ENCODE results near the gene CARHSP1.
A peak's percentile ranks its signal among the peaks of the same experiment; 100 is the strongest.
"Not testable (repeated sequence)": the region's sequence is repeated elsewhere in the genome, so short reads cannot be mapped to it uniquely, and the experiment has no call there.

Gene CARHSP1

DNA sequence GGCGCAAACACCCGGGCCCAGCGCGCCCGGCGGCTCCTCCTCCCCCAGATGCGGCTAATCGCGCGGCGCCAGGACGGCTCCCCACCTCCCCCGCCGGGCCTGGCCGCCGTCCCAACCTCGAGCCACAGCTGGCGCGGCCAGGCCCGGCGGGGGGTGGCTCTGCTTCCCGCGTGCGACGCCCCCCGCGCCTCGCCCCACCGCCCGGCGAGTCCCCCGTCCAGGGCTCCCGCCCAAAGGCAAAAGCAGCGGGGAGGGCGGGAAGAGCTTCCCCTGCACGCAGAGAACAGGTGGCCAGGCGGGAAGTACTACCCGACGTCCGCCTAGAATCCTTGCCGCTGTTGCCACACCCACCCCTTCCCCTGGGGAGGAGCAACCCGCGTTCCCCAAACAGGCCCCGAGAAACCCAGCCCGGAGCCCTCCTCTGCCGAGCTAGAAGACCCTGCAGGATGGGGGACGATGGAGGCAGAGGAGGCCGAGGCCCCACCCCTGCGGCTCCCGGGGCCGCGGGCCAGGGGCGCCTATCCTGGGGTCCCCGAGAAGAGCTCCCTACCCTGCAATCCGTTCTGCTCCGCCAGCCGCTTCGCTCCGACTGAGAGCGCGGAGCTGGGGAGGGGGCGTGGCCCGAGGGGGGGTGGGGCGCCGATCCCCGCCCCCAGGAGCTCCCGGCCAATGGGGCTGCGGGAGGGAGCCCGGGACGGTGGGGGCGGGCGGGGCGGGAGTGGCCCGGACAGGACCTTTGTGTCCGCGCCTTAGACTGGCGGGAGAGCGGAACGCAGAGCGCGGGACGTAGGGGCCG, at the start of gene CARHSP1:
TSS of gene CARHSP1 (minus strand) at position 591 of the 796 bp plus-strand sequence. CDS start 9,678 bp downstream, outside the sequence.
- peak; percentile 89 for DNase-seq (ENCODE audit: low read depth, low spot score)

DNA sequence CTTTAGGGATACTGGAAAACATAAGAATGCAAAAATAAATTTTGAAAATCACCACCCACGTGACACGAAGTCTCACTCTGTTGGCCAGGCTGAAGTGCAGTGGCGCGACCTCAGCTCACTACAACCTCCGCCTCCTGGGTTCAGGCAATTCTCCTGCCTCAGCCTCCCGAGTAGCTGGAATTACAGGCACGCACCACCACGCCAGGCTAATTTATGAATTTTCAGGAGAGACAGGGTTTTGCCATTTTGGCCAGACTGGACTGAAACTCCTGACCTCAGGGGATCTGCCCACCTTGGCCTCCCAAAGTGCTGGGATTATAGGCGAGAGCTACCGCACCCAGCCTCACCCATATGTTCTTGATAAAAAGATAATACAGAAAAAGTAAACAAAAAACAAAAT, 48.5 kb upstream of the CARHSP1 start:
- not testable (repeated sequence) for DNase-seq (ENCODE audit: low read depth, low spot score)

DNA sequence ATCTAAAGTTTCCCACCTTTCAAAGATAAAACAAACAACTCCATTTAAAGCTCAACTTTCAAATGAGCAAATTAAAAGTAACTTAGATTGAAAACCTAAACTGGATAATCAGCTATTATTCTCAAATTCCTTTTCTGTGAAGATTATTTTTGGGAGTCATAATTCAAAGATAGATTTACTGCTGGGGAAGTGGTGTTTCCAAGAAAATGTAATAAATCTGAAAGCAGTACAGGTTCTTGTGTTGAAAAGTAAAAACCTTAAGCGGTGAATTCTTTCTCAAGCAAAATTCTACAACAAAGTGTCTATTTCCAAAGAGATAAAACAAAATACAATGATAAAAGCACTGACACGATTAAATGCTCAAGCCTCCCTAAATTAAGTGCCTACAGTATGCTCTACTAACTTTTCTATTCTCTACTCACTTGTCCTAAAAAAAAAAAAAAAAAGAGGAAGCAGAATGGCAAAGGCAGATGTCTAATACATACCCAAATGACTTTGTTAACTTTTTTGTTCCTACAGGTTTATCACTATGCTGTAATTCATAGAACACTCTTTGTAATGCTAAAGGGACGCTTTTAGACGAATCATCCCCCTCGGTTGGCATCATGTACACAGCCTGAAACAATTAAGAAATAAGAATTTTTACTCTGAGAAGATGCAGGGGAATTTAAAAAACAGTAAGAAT, 47.9 kb upstream of the CARHSP1 start:
- no peak for DNase-seq (ENCODE audit: low read depth, low spot score)

DNA sequence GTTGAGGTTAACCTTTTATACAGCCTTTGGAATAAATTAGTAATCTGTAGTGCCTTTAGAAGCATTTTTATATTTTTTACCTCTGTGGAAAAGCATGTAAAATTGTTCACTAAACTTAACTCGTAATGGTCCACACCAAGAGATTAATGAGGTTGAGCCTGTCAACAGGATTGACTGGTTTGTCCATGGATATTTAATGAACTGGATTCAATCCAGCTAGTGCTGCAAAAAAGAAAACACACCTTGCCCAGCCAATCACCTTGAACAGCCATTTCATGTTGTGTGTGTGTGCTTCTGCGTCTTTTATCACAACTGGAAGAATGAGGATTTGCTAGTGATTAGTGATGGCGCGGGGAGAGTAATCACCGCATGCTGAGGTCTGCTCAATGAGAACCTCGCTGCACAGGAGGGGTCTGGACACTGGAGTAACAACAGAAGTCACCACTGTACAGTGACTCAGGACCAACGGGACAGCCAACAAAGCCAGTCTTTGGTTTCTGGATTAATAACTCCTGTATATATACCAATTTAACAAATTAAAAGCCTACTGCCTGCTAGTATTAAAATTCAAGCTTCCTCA, 47.0 kb upstream of the CARHSP1 start:
- DNase-seq (ENCODE audit: low read depth, low spot score), result no peak

DNA sequence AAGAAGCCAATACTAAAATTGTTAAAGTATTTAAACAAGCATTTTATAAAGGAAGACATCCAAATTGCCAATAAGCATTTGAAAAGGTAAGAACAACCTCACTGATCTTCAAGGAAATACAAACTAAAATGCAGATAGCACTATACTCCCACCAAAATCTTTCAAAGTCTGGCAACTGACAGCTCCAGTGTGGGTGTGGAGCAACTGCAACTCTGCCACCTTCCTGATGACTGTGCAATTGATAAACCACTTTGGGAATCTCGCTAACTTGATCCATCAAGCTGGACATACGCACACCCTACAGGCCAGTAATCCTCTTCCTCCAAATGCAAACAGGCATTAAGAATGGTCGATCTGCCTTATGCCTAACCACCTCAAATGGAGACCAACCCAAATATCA, 45.3 kb upstream of the CARHSP1 start:
- no peak for DNase-seq (ENCODE audit: low read depth, low spot score)

DNA sequence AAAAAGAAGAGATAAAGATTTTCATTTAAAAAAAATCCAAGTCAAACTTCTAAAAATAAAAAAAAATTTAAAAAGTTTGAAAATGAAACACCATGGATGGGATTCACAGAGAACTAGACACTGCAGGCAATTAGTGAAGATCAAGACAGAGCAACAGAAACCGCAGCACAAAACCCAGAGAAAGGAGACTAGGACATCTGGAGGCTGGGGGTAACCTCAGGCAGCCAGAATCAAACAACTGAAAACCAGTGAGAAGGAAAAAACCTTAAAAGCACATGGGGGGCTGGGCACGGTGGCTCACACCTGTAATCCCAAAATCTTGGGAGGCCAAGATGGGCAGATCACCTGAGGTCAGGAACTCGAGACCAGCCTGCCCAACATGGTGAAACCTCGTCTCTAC, 44.0 kb upstream of the CARHSP1 start:
- DNase-seq (ENCODE audit: low read depth, low spot score), result no peak

DNA sequence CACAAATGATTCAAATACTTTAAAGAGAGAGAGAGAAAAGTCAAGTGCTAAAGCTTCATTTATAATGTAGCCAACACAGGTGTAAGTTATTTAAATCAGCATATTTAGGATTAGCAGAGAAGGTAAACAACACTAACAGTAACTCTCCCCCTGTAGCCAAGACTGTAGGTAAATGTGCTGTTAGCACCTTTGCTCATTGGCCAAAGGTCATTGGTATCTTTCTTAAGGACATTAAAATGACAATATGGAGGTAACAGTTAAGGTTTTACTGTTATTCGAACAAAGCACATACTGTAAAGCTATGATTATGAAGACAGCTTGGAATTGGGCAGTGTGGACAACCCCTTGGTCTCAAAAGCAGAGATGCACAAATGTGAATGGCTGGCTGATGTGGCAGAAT, 42.0 kb upstream of the CARHSP1 start:
- no peak for DNase-seq (ENCODE audit: low read depth, low spot score)

DNA sequence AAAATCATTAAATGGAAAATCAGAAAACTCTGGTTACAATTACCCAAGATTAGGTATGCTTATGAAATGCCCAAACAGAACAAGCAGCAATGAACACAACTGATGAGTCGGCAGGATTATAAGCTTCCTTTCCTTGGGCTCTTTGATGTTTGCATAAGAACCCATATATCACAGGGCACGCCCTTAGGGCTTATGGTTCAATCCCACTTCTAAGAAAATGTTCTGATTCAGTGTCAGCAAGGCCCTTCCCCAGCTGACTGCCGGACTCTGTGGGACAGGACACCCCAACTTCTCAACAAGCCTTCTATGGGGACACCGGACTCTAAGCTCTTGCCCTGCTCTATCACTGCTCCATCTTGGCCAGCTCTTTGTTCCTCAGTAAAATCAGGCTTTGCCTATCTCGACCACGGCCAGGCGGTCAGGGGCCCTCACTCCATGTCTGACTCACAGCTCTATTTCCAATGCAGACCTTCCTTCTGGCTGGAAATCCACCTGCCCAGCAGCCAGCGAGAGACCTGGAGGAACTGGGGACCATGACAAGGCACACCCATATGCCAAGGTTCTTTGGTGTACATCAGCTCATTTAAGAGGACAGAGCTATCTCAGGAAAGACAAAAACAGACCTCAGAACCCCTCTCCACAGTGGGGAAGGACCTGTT, 40.1 kb upstream of the CARHSP1 start:
- peak; percentile 36 for DNase-seq (ENCODE audit: low read depth, low spot score)

DNA sequence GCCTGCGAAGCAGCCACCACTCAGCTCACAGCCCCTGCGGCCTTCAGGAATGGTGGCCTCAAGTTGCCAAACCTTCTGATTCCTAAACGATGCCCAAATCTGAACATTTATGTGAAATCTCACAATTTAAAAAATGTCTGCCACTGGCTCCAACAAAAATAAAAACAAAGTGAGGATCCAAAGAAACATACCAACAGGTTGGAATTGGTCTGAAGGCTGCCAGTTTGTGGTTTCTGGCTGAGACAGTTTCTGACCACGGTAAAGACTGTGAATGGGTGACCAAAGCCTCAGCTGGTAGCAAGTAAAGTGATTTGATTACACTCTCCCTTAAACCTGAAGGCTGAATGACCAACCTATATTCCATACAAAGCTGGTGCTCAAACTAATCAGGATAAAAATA, 38.3 kb upstream of the CARHSP1 start:
- no peak for DNase-seq (ENCODE audit: low read depth, low spot score)

DNA sequence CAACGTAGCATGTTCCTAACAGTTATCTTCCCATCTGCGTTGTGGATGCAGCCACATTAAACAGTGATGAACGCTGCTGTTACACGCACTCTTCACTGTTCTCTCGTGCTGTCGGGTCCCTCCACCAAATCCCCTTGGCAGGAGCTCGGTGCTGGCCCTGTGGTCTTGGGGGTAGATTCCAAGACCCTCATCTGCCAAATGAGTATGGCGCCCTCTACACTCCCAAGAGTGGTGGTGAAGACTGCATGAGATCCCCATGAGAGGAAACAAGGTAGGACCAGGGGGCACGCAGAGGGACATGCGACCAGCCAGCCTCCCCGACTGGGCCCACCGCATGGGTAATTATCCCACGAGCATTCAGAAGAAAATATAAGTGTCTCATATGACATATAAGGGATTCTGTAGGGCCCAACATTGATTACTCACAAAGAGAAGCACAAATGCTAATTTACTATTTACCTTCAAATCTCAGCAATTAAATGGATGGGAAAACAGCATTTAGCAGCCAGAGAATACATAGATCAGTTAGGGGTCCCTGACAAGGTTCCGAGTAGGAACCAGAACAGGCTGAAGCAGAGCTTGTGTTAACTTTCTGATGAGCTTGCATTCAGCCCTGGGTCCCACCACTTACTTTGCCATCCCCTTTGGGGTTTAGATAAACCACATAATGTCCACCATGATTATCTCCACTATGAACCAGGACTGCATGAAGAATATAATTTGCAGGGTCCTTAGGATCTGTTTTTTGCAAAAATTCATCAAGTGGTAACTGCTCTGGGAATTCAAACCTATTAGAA, 37.2 kb upstream of the CARHSP1 start:
- DNase-seq (ENCODE audit: low read depth, low spot score), result peak; percentile 30

DNA sequence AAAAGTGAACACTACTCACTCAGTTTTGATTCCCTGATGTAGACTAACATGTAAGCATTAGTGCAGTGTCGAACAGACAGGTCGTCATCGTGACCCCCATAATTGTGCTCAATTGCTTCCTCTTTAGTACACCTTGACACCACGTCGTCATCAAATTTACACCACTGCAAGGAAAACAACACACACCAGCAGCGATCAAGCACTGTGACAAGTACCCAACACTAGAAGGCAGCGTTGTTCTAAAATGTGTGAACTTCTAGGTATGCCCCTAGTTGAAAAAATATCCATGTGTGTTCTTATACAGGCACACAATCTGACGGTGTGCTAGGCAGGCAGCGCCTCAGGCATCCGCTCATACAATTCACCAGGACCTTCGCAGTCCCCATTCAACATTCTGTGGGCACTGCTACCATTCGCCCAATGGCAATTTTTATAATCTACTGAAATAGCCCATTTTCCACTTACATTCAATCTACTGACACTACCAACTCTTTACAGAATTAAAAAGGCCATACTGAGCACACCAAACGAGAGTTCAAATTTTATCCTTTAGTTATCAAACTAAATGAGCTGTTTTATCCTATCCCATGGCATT, 36.5 kb upstream of the CARHSP1 start:
- peak; percentile 36 for DNase-seq (ENCODE audit: low read depth, low spot score)

DNA sequence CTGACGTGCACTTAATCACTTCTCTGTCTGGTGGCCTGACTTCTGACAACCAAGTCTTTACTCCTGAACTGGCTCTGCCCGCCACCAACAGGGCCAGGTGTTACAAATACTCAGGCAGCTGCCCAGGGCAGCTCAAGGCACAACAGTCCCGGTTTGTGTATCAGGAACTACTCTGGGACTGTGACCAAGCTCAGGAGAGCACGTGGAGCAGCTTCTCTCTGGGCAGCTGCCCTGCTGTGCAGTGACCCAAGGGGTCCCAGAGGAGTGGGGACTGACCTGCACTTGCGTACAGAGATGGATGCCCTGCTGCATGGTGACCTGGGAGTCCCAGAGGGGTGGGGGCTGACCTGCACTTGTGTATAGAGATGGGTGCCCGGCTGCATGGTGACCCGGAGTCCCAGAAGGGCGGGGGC, 35.2 kb upstream of the CARHSP1 start:
- DNase-seq (ENCODE audit: low read depth, low spot score), result no peak

DNA sequence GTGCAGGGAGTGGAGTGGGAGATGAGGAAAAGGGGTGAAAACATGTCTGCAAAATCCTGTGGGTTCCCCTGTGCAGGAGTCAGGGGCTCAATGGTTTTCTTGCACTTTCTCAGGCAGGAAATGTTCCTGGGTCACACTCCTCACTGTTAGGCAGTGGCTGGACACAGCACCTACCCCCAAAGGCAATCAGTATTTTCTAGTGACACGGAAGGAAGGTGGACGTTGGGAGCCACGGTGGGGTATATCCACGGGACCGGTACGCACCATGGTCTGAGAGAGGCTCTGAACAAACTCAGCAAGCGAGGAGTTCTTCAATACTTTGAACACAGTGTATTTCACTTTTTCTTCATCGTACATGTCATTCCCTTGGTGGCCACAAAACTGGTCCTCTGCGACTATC, 34.2 kb upstream of the CARHSP1 start:
- no peak for DNase-seq (ENCODE audit: low read depth, low spot score)

DNA sequence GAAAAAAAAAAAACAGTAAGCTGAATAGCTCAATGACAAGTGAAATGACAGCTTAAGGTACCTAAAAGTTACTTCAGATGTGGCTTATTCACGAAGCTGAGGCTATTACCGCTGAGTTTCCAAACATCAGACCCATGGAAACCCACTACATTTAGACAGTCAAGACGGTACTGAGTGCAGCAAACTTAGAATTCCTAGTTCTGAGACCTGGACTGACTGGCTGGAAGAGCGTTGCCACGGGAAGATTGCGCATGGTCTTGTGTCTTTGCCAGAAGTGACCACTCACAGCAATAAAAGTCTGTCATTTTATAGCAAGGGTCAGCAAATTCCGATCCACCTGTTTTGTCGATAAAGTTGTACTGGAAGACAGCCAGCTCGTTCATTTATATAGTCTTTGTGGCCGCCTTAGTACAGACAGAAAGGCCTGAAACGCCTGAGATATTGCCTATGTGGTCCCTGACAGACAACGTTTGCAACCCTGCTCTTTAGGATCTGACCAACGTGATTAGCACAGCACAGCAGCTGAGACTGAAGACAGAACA, 32.6 kb upstream of the CARHSP1 start:
- no peak for DNase-seq (ENCODE audit: low read depth, low spot score)

DNA sequence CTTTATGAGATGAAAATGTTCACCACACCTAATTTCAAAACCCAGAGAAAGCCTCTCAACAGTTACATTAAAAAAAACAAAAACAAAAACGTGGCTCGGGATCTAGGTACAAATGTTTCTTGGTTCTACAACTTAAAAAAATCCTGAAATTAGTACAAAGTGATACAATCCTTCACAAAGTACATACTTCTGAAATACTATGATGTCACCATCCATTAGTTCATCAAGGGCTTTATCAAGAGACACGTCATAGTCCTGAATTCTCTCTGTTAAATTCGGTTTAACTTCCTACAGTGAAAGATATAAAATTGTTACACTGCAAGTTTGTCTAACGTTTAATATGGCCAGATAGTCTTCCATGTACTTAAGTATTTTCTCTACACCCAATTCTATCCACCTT, 31.5 kb upstream of the CARHSP1 start:
- DNase-seq (ENCODE audit: low read depth, low spot score), result no peak

DNA sequence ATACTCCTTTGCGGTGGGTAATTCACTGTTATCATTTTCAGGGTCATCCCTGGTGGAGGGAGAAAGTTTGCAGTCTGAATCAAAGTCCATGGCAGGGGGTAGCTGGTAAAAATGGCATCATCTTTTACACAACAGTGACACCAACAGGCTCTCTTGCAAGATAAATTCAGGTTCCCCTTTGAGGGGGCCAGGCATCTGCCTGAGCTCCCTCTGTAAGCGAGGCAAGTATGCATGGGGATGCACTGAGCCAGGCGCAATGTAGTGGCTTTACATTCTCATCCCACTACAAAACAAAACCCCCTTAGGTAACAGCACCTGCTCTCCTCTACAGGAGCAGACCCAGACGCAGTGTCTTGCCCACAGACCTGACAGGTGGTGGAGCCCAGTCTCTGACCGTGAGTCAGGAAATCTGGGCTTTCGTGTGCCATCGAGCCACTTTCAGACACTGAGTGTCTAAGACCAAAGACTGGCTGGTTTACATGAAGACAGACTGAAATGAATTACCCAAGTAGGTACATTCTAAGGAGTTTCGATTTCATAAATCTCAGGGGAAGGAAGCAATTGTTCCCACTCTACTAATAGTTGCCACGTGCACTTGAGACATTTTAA, 31.0 kb upstream of the CARHSP1 start:
- DNase-seq (ENCODE audit: low read depth, low spot score), result no peak

DNA sequence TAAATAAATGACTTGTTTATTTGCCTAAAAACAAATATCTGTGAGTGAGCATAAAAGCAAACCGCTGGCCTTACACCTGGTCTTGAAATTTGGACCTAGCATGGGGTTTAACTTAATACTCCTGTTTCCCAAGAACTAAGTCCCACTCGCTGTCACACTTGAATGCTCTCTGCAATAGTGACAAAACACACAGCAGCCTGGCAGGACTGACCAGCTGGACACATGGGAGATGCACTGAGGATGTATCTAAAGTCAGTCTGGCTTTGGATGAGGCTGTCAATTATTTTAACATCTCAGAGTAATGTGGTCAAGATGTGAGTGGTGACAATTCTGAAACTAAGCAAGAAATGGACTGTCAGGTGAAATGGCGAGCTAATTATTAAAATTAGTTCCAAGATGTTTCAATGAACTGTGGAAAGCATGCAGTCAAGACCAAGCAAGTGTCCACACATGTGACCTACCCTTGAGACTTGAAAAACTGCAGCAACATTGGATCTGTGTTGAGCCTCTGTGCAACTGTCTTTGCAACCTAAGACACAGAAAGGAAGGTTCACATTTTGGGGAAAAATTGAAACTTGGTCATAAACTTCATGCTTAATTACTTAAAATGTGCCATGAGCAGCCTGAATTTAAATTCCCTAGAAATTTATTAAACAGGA, 30.0 kb upstream of the CARHSP1 start:
- no peak for DNase-seq (ENCODE audit: low read depth, low spot score)

DNA sequence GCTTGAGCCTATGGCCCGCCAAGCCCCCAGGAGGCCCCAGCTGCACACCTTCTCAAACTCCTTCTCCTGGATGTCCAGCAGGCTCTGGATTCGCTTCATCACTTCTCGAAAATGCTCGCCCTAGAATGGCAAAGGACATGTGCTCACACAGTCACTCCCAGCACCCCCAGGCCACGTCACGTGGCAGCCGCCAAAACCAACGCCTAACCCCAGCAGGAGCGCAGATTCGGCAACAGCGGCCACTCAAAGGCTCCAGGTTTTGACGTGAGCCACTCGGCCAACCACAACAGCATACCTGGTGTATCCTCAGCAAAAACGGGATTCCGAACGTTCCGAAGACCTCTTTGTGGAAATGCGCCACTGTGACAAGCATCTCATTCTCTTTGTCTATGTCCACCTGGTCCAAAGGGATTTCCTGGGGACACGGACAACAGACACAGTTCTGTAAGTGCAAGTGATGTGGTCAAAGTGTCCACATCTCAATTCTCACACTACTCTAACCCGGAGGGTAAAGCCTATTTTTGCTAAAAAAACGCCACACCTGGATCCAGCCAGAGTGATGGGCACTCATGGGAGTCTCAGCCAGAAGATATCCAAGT, 26.0 kb upstream of the CARHSP1 start:
- no peak for DNase-seq (ENCODE audit: low read depth, low spot score)

DNA sequence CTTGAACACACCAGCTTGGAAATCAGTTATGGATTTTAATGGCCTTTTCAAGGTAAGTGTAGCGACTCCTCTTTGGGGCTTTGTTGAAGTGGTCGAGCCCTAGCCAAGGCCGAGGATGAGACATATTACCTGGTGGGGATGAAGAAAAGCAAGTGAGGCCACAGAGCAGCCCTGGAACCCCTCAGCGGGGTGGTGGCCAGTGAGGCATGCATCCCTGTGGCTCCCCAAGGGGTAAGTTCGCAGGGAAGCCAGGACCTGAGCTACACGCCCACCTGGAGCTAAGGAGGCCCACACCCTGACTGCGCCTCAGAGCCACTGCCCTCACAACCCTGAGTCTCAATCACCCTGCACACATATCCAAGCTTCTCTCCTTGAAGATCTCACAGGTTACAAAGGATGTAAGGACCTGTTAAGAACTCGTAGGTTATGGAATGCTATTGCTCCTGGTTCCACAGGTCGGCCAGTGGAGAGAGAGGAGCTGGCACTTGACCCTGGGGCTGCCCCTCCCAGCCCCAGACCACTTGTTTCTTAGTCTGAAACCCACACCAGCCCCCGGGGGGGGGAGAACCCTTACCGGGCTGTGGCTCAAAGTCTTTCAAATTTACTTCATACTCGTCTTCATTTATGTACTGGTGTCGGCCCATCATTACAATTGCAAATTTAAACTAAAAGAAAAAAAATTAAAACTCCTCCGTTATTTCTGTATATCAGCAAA, 25.3 kb upstream of the CARHSP1 start:
- DNase-seq (ENCODE audit: low read depth, low spot score), result no peak
